Stomach (tissue), 9 donors: ENCODE results near the gene RNPEPL1. TPM values are rescaled to one million over a fixed set of nuclear protein-coding genes. Genes with fewer than 3 reads are reported as not detected.
"Not testable (repeated sequence)": the region's sequence is repeated elsewhere in the genome, so short reads cannot be mapped to it uniquely, and the experiment has no call there.

Experiments
- DNase-seq, 2 donors: peaks; one replicate each; pipeline versions ENCODE4 v3.0.0 to v3.0.0-alpha.2; 2013 to 2019
- H3K27ac ChIP-seq, 5 donors: fragments of 200-600 bp in 4 of 5; sonication (generic) in 4 of 5; one replicate each; pipeline ENCODE4 v1.5.1; 2013 to 2019; ENCODE audit warnings: mild to moderate bottlenecking in 1 of 5, moderate library complexity in 1 of 5
- H3K27me3 ChIP-seq, 3 donors: fragments of 200-600 bp; sonication (generic); one replicate each; pipeline ENCODE4 v1.5.1; 2017 to 2019; ENCODE audit warnings: mixed run types in 1 of 3
- H3K36me3 ChIP-seq, 4 donors: fragments of 200-600 bp; sonication (generic); 1 replicate in 3 of 4; 2 replicates in 1 of 4; pipeline ENCODE4 v1.5.1; 2016 to 2019
- H3K4me1 ChIP-seq, 4 donors: fragments of 200-600 bp; sonication (generic); one replicate each; pipeline ENCODE4 v1.5.1; 2016 to 2019
- H3K4me3 ChIP-seq, 4 donors: fragments of 200-600 bp; sonication (generic) in 3 of 4; one replicate each; pipeline ENCODE4 v1.5.1; 2016 to 2019; ENCODE audit warnings: mild to moderate bottlenecking in 1 of 4
- H3K9me3 ChIP-seq, 4 donors: fragments of 200-600 bp; sonication (generic); one replicate each; pipeline ENCODE4 v1.5.1; 2016 to 2019
- EP300 ChIP-seq: sonication (generic); formaldehyde crosslinking; IDR thresholded peaks from one replicate; pipeline ENCODE4 v1.6.1; 2017; ENCODE audit warnings: antibody characterized with exemption
- POLR2A ChIP-seq, 4 donors: fragments of 450-650 bp; IDR thresholded peaks; one replicate each; pipeline ENCODE4 v1.6.1; 2016; ENCODE audit warnings: antibody characterized with exemption in 4 of 4, control low read depth in 2 of 4, mild to moderate bottlenecking in 1 of 4, moderate library complexity in 1 of 4
- POLR2AphosphoS5 ChIP-seq, 3 donors: sonication (generic); formaldehyde crosslinking; IDR thresholded peaks; one replicate each; pipeline ENCODE4 v1.6.1; 2016; ENCODE audit warnings: antibody characterized with exemption in 3 of 3
- WGBS, 5 donors: extraction: QIAGEN DNeasy Blood & Tissue Kit in 3 of 5; methylation state at CpG; one replicate each; pipeline versions ENCODE4 v1.1.5 to v1.1.7; 2013 to 2018; 5-methylcytosine and 5-hydroxymethylcytosine counted together
- intact Hi-C: fragments of 100-400 bp; cut with DNase I; formaldehyde crosslinking; loops from one replicate; pipeline ENCODE4 v1.15.1; 2023; ENCODE audit warnings: low total_unique reads
- polyA plus RNA-seq, 3 donors: library from polyadenylated mRNA; stranded (reverse); fragments of 200-250 nt; gene quantifications; one replicate each; pipeline ENCODE4 v1.2.3, GENCODE V29; 2013
- total RNA-seq, 5 donors: library from RNA; depleted of rRNA; stranded (reverse); fragments of >200 nt; gene quantifications; one replicate each; pipeline versions ENCODE4 v1.1.0 to v1.2.3, GENCODE V29; 2014 to 2016
- TF ChIP-seq, protein P1 (sequence below), 7 experiments: fragments of 450-650 bp in 4 of 7; fragments of 200-600 bp in 3 of 7; sonication (generic) in 3 of 7; IDR thresholded peaks; one replicate each; pipeline ENCODE4 v1.5.1; 2016 to 2019; ENCODE audit warnings: antibody characterized with exemption in 7 of 7, control low read depth in 2 of 7, mild to moderate bottlenecking in 1 of 7
- donor health status: healthy with polysubstance abuse.
- donor health status: Bipolar disorder and iron deficiency.
- donor health status: healthy.

RNPEPL1 gene
- total and polyA plus RNA-seq, 8 donors = 32.7 to 196 (median 124) TPM

DNA sequence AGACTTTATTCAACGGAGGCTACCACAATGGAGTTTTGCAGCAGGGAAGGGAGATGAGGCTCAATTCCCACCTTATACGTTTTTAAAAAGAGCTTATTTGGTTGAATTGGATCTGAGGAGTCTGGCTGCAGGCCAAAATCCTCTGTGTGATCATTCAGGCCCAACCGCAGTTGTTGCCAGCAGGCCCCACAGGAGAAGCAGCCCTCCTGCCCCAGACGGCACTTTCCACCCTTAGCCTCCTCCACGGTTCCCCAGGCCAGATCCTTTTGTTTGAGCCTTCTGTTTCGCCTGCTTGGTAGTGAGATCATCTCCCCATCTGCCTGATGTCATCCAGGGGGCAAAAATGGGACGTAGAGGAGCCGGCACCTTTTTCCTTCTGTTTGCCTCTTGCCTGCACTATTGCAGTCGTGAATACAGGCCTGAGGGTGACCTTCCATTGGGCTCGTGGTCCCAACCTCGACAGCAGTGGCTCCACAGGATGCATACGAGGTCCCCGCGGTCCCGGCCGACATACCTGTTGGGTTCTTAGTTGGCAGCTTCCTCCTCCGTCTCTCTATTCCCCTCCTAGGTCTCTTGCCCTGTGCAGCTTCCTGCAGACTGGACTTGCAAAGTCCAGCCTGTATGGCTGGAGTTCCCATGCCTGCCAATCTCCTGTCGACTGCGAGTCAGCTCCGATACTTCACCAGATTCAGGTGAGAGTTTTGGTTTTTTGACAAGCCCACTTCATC, 47.7 kb downstream of the RNPEPL1 start:
- Histone ChIP-seq H3K4me3 (no peak overlapping the region), H3K9me3 (peaks cover 0 to 5% (median 0%) of the 10 kb centered on the region in 4 donors), H3K27me3 (no peaks in the 10 kb centered on the region), H3K27ac (no peak overlapping the region), H3K4me1 (peaks cover 0 to 29% (median 5%) of the 10 kb centered on the region in 4 donors), H3K36me3 (peaks cover 0 to 43% (median 22%) of the 10 kb centered on the region in 4 donors)
- no peak for TF ChIP-seq POLR2A (IDR thresholded peaks at IDR 0.05)
- TF ChIP-seq, protein P1, sequence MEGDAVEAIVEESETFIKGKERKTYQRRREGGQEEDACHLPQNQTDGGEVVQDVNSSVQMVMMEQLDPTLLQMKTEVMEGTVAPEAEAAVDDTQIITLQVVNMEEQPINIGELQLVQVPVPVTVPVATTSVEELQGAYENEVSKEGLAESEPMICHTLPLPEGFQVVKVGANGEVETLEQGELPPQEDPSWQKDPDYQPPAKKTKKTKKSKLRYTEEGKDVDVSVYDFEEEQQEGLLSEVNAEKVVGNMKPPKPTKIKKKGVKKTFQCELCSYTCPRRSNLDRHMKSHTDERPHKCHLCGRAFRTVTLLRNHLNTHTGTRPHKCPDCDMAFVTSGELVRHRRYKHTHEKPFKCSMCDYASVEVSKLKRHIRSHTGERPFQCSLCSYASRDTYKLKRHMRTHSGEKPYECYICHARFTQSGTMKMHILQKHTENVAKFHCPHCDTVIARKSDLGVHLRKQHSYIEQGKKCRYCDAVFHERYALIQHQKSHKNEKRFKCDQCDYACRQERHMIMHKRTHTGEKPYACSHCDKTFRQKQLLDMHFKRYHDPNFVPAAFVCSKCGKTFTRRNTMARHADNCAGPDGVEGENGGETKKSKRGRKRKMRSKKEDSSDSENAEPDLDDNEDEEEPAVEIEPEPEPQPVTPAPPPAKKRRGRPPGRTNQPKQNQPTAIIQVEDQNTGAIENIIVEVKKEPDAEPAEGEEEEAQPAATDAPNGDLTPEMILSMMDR (IDR thresholded peaks at IDR 0.05) = no peak
- no peak for TF ChIP-seq POLR2AphosphoS5 (IDR thresholded peaks at IDR 0.05)
- no peak for TF ChIP-seq EP300
- intact Hi-C loops = no loop called here
- WGBS, 5 donors = 79 to 92% (median 88%) methylated on average over 19 to 20 of the region's 20 CpGs
- no peak for DNase-seq

DNA sequence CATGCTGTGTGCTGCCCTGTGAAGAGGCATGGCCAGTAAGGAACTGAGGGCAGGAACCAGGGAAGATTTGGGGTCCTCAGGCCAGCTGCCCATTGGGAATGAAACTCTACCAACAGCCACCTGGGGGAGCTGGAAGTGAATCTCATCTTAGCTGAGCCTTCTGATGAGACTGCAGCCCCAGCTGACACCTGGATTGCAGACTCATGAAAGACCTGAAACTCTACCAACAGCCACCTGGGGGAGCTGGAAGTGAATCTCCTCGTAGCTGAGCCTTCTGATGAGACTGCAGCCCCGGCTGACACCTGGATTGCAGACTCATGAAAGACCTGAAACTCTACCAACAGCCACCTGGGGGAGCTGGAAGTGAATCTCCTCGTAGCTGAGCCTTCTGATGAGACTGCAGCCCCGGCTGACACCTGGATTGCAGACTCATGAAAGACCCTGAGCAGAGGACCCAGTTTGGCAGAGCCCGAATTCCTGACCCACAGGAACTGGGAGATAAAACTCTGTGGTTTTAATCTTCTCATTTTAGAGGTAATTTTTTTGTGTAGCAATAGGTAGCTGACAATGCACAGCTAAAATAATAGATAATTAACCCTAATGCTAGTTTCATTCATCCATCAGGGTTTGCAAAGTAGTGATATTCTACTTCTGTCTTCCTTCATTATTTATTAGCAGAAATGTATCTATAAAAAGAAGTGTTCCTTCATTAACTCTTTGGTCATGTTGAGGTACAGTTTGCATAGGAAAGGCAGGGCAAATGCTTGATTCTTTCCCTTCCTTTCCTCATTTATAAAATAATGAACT, 48.8 kb downstream of the RNPEPL1 start:
- H3K4me3 ChIP-seq, H3K27ac ChIP-seq, intact Hi-C loops, H3K9me3 ChIP-seq, H3K27me3 ChIP-seq, DNase-seq: not testable (repeated sequence)
- Histone ChIP-seq H3K4me1 (peaks cover 0 to 20% (median 5%) of the 10 kb centered on the region in 4 donors), H3K36me3 (peaks cover 0 to 52% (median 22%) of the 10 kb centered on the region in 4 donors)
- 82 to 96% (median 89%) methylated on average over 5 of the region's 5 CpGs for WGBS, 5 donors

DNA sequence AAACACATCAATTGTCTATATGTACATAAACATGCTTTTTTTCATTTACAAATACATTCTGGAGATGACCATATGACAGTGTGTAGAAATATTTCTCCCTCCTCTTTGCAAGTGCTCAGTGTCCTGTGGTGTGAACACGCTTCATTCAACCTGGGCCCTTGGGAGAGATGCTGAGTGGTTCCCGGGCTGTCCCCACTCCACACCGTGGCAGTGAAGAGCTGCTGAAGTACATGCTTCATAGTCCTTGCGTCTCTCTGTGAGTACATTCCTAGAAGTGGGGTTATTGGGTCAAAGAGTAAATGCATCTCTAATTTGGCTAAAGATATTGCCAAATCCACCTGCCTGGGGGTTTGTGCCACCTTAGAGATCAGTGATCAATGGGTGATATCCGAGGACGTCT, 50.5 kb downstream of the RNPEPL1 start:
- TF ChIP-seq POLR2A (IDR thresholded peaks at IDR 0.05) (no peak), POLR2AphosphoS5 (IDR thresholded peaks at IDR 0.05) (no peak), EP300 (no peak)
- TF ChIP-seq, protein P1 (IDR thresholded peaks at IDR 0.05) = no peak
- H3K27me3 ChIP-seq = no peaks in the 10 kb centered on the region
- peaks cover 0 to 5% (median 0%) of the 10 kb centered on the region in 4 donors for H3K9me3 ChIP-seq
- no peak overlapping the region for H3K27ac ChIP-seq
- peaks cover 0 to 24% (median 0%) of the 10 kb centered on the region in 4 donors for H3K4me1 ChIP-seq
- intact Hi-C loops = no loop called here
- WGBS, 5 donors = 80 to 93% (median 82%) methylated on average over 6 of the region's 6 CpGs
- DNase-seq = no peak
- peaks cover 0 to 61% (median 23%) of the 10 kb centered on the region in 4 donors for H3K36me3 ChIP-seq
- H3K4me3 ChIP-seq = no peak overlapping the region

DNA sequence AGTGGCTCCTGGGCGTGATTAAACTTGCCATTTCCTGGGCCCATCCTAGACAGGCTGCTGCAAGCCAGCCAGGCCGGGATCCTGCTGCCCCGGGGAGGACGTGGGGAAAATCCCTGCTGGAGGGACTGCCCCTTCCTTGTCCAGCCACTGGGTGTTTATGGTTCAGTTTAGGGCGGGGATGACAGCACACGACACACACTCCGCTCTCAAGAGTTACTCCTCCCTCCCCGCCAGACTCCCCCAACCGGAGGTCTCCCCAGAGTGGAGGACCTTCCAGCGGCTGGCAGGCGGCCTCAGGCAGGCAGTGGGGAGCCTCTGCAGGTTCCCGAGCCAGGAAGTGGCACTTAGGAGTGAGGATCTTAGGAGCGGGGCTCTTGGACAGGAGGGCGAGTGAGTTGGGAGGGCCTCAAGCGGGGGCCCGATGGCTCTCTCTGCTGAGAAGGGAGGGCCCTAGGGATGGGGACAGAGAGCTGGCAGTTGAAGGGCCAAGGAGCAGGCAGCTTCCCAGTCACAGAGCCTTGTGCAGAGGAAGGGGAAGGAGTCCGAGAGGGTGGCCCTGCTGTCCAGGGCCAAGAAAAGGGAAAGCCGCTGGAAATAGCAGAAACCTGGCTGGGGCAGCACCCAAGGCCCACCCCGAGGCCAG, 51.3 kb downstream of the RNPEPL1 start:
- H3K4me1 ChIP-seq = peaks cover 0 to 28% (median under 1%) of the 10 kb centered on the region in 4 donors
- H3K27me3 ChIP-seq = peaks cover 0 to 3% (median 0%) of the 10 kb centered on the region in 3 donors
- H3K9me3 ChIP-seq = peaks cover 0 to 5% (median 0%) of the 10 kb centered on the region in 4 donors
- no peak overlapping the region for H3K4me3 ChIP-seq
- WGBS, 5 donors = 77 to 89% (median 88%) methylated on average over 19 of the region's 19 CpGs
- no peak overlapping the region for H3K27ac ChIP-seq
- TF ChIP-seq EP300 = no peak
- no peak for TF ChIP-seq POLR2AphosphoS5 (IDR thresholded peaks at IDR 0.05)
- TF ChIP-seq POLR2A (IDR thresholded peaks at IDR 0.05) = no peak
- TF ChIP-seq, protein P1 (IDR thresholded peaks at IDR 0.05) = no peak
- intact Hi-C loops = no loop called here
- no peak for DNase-seq
- peaks cover 0 to 58% (median 23%) of the 10 kb centered on the region in 4 donors for H3K36me3 ChIP-seq
